ENCODE measurements around the gene FMOD.

Gene FMOD

DNA sequence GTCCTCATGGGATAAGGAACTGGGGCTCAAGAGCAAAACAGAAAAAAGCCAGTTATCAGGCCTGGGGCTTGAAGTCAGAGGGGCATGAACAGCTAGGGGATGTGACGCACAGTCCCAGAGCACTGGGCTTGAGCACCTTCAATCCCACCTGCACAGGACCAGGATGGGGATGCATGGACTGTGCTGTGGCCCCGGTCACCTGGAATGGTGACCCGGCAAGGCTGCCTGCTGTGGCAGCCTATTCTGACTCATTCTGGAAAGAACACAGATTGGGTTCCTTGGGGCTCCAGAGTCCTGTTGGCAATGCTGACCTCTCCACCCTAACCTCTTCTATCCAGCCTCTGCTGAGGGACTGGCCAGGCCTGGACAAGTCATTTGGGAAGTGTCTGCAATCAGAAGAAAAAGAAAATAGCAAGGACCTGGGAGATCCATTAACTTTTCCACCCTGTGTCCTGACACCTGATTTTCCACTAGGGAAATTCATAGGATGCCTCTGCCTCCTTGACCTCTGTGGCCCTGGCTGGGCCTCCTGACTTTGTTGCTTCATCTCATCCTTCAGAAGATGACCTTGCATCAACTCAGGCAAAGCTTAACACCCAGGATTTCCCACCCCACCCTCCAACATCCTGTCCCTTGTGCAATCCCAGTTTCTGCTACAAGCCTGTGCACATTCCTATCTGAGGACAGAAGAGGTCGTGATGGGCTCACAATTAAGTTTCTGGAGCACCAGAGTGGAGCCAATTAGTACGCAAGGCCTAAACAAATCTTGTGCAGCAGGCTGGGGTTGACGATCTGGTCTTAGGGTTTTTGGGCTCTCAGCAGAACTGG lies 17.9 kb upstream of the FMOD start:
- ATAC-seq (ENCODE audit: low read depth) (no peak), DNase-seq (ENCODE audit: low spot score in 2 of 2) (no peak)
- H3K9me3 Mint-ChIP-seq = no peaks in the 10 kb centered on the region
- peaks cover 7% of the 10 kb centered on the region for H3K27me3 Mint-ChIP-seq
- H3K4me3 Mint-ChIP-seq = no peak overlapping the region
- H3K27ac Mint-ChIP-seq = no peak overlapping the region
- peaks cover 2% of the 10 kb centered on the region for H3K4me1 Mint-ChIP-seq
- H3K36me3 Mint-ChIP-seq = no peaks in the 10 kb centered on the region

DNA sequence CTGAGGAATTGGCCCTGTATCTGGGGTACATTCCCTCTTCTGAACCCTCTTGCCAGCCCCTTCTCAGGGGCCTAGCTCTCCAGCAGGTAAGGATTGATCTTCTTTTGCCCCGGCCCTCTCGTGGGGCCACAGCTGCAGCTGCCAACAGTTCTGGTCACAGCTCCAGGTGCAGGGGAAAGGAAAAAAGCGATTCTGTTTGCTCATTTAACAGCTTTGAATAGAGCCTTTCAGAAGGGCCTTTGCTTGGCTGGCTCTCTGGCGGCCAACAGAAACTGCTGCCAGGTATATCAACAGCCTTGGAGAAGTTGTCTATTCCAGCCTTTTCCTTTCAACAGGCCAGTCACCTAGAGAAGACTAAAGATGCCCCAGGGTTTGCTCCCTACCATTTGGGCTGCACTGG lies 16.1 kb upstream of the FMOD start:
- H3K4me1 Mint-ChIP-seq = peaks cover 8% of the 10 kb centered on the region
- DNase-seq (ENCODE audit: low spot score in 2 of 2) = no peak
- no peak overlapping the region for H3K4me3 Mint-ChIP-seq
- no peak overlapping the region for H3K27ac Mint-ChIP-seq
- no peaks in the 10 kb centered on the region for H3K36me3 Mint-ChIP-seq
- no peak for ATAC-seq (ENCODE audit: low read depth)
- no peaks in the 10 kb centered on the region for H3K9me3 Mint-ChIP-seq
- H3K27me3 Mint-ChIP-seq = peaks cover 7% of the 10 kb centered on the region

DNA sequence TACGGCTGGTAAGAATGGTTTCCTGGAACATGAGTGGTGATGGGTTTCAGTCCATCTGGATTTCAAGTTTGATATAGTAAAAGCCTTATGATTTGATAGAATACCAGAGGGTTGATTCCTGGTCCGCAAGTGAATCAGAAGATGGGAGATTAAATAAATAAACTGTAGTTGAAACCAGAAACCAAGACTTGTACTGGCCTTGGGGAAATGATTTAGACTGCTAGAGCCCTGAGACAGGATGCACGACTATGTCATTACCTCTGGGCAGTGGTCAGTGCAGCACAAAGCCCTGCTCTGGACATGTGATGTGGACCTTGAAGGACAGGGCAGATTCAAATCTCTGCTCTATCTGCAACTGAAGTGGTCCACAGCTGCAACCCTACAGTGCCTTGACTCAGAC lies 15.6 kb upstream of the FMOD start:
- ATAC-seq (ENCODE audit: low read depth) = no peak
- no peaks in the 10 kb centered on the region for H3K36me3 Mint-ChIP-seq

DNA sequence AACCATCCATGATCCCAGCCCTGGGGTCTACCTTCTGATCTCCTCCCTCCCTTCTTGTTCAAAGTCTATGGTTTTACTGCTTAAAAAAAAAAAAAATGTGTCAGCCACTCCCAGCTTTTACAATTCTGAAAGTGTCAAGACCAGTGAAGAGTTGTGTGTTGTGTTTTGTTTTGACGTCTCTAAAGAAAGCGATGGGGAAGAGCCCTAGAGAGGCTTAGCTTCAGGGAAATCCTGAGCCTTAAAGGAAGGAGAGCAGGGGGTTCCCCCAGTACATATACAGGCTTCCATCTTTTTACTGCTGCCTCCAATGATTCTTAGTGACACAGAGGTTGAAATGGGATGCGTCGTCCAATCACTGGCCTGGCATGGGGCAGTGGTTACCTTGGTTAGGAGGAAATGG lies 13.9 kb upstream of the FMOD start:
- Mint-ChIP-seq H3K27me3 (peaks cover 7% of the 10 kb centered on the region), H3K4me3 (no peak overlapping the region), H3K9me3 (no peaks in the 10 kb centered on the region), H3K4me1 (peaks cover 18% of the 10 kb centered on the region), H3K27ac (no peak overlapping the region), H3K36me3 (no peaks in the 10 kb centered on the region)
- no peak for DNase-seq (ENCODE audit: low spot score in 2 of 2)
- ATAC-seq (ENCODE audit: low read depth) = no peak

More for the DNA sequence above, 15.6 kb upstream of the FMOD start:
- Mint-ChIP-seq H3K9me3 (no peaks in the 10 kb centered on the region), H3K27ac (no peak overlapping the region), H3K27me3 (peaks cover 7% of the 10 kb centered on the region), H3K4me3 (no peak overlapping the region), H3K4me1 (peaks cover 14% of the 10 kb centered on the region)
- no peak for DNase-seq (ENCODE audit: low spot score in 2 of 2)

DNA sequence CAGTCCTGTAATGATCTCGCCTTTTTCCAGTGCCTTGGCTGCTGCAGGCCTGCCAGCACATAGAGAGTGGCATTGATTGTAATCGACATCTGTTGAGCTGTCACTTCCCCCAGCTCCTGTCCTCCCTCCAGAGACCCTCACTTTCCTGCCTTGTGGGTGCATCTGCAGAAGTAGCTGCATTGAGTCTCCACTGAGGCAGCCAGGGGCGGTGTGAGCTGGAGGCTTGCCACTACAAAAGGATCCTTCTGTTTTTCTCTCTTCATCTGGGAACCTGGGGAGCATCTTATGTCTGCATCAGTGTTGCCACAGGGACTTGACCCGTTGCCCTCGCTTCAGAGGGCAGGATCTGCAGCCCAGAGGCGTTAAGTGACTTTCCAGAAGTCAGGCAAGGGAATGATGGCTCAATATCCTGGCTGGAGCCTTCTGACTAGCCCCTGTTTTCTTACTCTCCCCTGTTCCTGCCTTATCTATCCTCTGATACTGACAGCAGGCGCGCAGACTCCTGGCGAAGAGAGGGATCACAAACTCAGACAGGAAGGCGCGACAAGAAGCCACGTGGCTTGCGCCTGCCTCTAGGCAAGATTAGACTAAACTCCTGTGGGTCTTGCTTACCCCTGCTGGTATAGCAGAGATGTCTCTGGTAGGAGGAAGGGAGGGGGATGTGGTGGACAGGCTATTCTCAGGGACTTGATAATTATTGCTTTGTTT lies 13.3 kb upstream of the FMOD start:
- Mint-ChIP-seq H3K4me3 (no peak overlapping the region), H3K27me3 (peaks cover 7% of the 10 kb centered on the region), H3K9me3 (no peaks in the 10 kb centered on the region), H3K4me1 (peaks cover 16% of the 10 kb centered on the region), H3K36me3 (no peaks in the 10 kb centered on the region), H3K27ac (no peak overlapping the region)
- DNase-seq (ENCODE audit: low spot score in 2 of 2) (no peak), ATAC-seq (ENCODE audit: low read depth) (no peak)

DNA sequence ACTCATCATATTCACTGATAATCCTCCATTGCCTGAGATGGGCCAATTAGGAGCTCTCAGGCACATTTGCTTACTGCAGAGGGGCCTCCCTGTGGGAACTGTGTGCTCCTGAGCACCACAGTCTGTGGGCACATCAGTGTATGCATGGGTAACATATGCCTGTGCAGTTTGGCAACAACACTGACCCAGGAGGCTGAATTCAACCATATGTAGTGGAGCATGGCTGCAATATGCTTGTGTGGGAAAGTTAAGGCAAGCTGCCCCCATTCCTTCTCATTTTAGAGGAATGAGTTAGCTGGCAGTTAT lies 11.8 kb upstream of the FMOD start:
- H3K4me1 Mint-ChIP-seq = peaks cover 16% of the 10 kb centered on the region
- H3K4me3 Mint-ChIP-seq = no peak overlapping the region
- H3K27me3 Mint-ChIP-seq = peaks cover 4% of the 10 kb centered on the region
- DNase-seq (ENCODE audit: low spot score in 2 of 2) (no peak), ATAC-seq (ENCODE audit: low read depth) (no peak)
- no peaks in the 10 kb centered on the region for H3K36me3 Mint-ChIP-seq
- H3K9me3 Mint-ChIP-seq = no peaks in the 10 kb centered on the region
- no peak overlapping the region for H3K27ac Mint-ChIP-seq

DNA sequence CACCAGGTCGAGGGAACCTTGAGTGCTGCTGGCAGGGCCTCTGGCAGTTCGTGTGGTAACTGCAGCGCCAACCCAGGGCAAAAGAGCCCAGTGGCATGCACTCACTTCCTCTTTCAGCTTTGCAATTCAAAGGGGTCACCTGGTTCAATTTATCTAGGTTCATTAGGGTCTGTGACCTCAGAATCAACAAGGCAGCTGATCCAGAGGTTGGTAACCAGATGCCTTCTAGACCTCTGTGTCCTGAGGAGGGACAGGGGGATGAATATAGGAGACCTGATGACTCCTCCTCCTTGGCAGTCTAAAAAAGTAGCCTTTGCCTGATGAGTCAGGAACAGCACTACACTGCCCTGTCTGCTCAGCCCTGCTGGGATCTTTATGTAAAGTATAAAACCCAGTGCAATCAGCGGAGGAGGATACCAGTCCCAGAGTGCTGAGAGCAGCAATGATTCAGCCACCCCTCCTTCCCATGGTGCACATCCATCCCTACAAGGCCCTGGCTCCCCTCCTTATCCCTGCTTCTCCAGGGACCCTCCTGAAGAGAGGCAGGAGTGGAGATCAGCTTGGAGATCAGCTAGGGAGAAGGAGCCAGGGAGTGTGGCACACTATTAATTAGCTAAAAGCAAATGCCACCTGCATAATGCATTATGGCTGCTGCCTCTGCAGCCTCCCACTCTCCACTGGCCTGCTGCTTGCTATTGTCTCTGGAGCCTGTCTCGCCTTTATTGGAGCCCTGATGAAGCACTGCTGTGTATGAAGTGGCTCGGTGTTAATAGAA lies 11.2 kb upstream of the FMOD start:
- Mint-ChIP-seq H3K36me3 (no peaks in the 10 kb centered on the region), H3K9me3 (peaks cover 4% of the 10 kb centered on the region), H3K27ac (peak overlapping the region; percentile 49), H3K4me1 (peaks cover 16% of the 10 kb centered on the region), H3K27me3 (peaks cover 5% of the 10 kb centered on the region), H3K4me3 (no peak overlapping the region)
- peak; percentile 98 for ATAC-seq (ENCODE audit: low read depth)
- peak; percentile 40 to 52 for DNase-seq (ENCODE audit: low spot score in 2 of 2)

DNA sequence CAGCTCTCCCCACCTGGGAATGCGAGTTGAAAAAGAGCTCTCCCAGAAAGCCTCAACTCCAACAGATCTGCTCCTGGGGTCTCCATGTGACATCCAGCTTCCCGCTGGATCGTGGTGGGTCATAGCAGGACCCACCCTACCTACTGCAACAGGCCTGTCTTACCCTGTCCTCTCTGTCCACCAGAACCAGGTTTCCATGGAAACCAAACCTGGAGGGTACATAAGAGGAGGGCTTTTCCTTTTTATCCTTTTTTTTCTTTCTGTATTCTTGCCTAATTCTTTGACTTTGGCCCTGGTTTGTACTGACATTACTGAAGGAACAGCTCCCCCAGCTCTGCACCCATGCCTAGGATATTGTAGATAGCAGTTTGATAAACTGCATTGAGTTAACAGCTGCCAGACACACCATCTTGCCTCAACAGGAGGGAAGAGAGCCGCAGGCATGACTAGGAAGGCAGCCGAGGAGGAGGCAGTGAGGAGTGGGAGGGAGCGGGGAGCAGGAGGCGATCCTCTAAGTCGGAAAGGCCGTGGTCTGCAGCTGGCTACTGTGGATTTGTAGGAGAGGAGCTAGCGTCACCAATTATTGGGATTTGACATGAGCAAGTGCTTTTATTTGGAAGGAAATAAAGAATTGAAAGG lies 9.7 kb upstream of the FMOD start:
- peaks cover 5% of the 10 kb centered on the region for H3K9me3 Mint-ChIP-seq
- H3K27ac Mint-ChIP-seq = no peak overlapping the region
- H3K27me3 Mint-ChIP-seq = peaks cover 7% of the 10 kb centered on the region
- H3K36me3 Mint-ChIP-seq = no peaks in the 10 kb centered on the region
- H3K4me3 Mint-ChIP-seq = no peak overlapping the region
- no peak for DNase-seq (ENCODE audit: low spot score in 2 of 2)
- peaks cover 16% of the 10 kb centered on the region for H3K4me1 Mint-ChIP-seq
- no peak for ATAC-seq (ENCODE audit: low read depth)

DNA sequence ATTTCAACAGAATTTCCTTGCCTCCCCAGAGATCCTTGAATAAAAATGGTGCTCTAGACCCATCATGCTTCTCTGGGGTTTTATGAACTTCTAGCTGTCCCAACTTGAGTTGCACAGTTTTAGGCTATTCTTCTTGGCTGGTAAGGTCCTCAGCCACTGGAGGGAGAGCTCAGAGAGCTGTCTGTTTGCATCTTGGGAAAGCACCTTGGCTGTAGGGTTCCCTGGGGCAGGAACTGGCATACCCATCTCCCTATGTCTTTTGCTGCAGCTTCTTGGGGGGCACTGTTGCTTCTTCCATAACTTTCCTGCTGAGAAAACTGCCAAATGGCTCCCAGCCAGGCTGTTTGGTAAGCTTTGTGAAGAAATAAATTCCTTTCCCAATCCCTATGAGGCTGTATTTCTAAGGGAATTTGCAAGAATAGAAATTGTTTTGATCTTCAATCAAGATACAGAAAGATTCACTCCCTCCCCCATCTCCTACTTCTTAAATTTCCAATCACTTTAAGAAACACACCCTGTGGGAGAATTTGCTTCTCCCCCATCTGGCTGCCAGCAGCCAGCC lies 8.2 kb upstream of the FMOD start:
- ATAC-seq (ENCODE audit: low read depth) = no peak
- Mint-ChIP-seq H3K36me3 (no peaks in the 10 kb centered on the region), H3K27me3 (peaks cover 5% of the 10 kb centered on the region), H3K4me1 (peaks cover 16% of the 10 kb centered on the region), H3K27ac (no peak overlapping the region), H3K4me3 (no peak overlapping the region), H3K9me3 (peaks cover 5% of the 10 kb centered on the region)
- DNase-seq (ENCODE audit: low spot score in 2 of 2) = no peak

DNA sequence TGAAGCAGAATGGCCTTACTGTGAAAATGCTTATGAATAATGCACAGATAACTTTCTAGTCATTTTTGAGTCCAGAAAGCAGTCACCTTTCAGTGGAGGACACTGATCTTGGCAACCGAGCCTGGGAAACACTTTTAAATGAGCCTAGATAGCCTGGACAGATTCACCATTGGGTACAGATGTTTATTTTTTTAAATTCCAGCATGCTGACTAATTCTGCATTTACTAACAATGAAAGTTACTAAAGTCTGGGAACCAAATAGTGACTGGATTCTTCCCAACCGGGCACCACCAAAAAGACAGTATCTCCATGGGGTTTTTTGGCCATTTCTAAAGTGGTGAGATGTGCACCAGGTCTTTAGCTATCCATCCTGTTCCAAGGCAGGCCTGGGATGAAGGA lies 3.3 kb upstream of the FMOD start:
- peaks cover 5% of the 10 kb centered on the region for H3K9me3 Mint-ChIP-seq
- H3K4me1 Mint-ChIP-seq = peaks cover 2% of the 10 kb centered on the region
- peaks cover 18% of the 10 kb centered on the region for H3K27me3 Mint-ChIP-seq
- DNase-seq (ENCODE audit: low spot score in 2 of 2) = no peak
- no peak overlapping the region for H3K4me3 Mint-ChIP-seq
- no peaks in the 10 kb centered on the region for H3K36me3 Mint-ChIP-seq
- no peak for ATAC-seq (ENCODE audit: low read depth)
- no peak overlapping the region for H3K27ac Mint-ChIP-seq

DNA sequence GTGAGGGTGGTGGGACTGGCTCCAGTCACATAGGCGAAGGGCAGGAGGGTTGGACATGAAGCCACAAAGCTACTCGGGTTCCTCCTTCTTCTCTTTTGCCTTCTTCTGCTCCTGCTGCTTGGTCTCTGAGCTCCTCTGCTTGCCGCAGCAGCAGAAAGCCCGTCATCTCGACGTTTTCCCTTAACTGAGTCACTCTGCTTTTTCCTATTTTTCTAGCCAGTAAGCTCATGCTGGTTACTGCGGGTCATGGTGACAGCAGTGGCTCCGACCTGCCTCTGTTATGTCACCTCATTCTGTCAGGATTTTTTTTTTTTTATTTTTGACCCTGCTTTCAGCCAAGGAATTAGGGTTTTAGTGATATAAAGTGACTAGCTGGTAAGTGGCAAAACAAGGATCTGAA lies 2.6 kb upstream of the FMOD start:
- Mint-ChIP-seq H3K27ac (no peak overlapping the region), H3K36me3 (no peaks in the 10 kb centered on the region), H3K27me3 (peaks cover 18% of the 10 kb centered on the region), H3K9me3 (peaks cover 5% of the 10 kb centered on the region), H3K4me1 (peaks cover 2% of the 10 kb centered on the region), H3K4me3 (no peak overlapping the region)
- ATAC-seq (ENCODE audit: low read depth) (no peak), DNase-seq (ENCODE audit: low spot score in 2 of 2) (no peak)

DNA sequence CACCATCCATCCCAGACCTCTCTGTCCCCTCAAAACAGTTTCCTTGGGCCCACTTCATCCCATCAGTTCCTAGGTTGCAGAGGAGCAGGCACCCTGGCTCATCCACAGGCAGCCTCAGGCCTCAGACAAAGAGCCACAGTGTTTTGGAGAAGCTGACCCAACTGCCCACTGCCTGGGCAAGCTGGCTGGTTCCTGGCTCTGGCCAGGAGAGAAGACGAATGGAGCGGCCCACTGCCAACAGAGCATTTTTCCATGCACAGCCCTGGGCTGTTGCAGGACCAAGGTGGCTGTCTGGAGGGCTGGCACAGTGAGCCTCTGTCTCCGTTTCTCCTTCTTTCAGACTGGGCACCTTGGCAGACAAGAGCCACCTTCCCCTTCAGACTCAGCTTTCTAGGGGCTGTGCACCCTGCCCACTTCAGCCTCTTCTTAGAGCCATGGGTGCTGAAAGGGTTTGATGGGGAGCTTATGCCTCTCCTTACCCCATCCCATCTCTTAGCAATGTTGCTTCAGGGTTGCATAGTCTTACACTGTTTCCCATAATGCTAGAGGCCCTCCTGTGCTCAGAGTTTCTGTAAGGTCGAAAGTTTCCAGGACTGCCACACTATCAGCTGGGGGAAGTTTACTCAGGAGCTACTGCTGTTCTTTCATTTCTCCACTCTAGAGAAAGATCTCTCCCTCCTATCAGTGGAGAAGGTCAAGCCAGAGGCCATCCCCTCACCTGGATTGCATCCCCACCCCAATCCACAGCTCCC lies 973 bp downstream of the FMOD start:
- ATAC-seq (ENCODE audit: low read depth) (no peak), DNase-seq (ENCODE audit: low spot score in 2 of 2) (no peak)
- no peaks in the 10 kb centered on the region for H3K36me3 Mint-ChIP-seq
- no peak overlapping the region for H3K4me3 Mint-ChIP-seq
- H3K4me1 Mint-ChIP-seq = peaks cover 2% of the 10 kb centered on the region
- H3K27ac Mint-ChIP-seq = no peak overlapping the region
- H3K9me3 Mint-ChIP-seq = no peaks in the 10 kb centered on the region
- peaks cover 20% of the 10 kb centered on the region for H3K27me3 Mint-ChIP-seq

DNA sequence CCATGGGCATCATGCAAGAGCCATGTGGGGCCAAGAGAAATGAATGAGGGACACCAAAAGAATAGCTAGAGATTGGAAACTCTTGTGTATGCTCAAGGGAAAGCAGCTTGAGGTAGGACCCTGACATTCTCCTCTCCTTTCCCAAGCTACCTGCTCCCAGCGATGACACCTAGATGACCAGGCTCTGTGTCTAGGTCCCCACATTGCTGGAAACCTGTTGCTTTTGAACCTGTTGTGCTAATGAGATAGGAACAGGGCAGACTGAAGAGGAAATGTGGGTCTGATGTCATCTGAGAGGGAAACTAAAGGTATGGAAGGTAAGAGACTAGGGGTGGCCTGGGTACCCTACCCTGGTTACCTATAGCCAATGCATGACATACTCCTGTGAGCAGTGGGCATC lies 1.8 kb downstream of the FMOD start:
- DNase-seq (ENCODE audit: low spot score in 2 of 2) (no peak), ATAC-seq (ENCODE audit: low read depth) (no peak)
- no peaks in the 10 kb centered on the region for H3K9me3 Mint-ChIP-seq
- H3K27me3 Mint-ChIP-seq = peaks cover 20% of the 10 kb centered on the region
- no peaks in the 10 kb centered on the region for H3K36me3 Mint-ChIP-seq
- no peak overlapping the region for H3K27ac Mint-ChIP-seq
- peaks cover 2% of the 10 kb centered on the region for H3K4me1 Mint-ChIP-seq
- H3K4me3 Mint-ChIP-seq = no peak overlapping the region
